Left cardiac atrium (tissue), 4 donors: ENCODE measurements around the gene DOCK2. TPM values are rescaled to one million over a fixed set of nuclear protein-coding genes. Genes with fewer than 3 reads are reported as not detected.
A peak's percentile ranks its signal among the peaks of the same experiment; 100 is the strongest.
"Not testable (repeated sequence)": the region's sequence is repeated elsewhere in the genome, so short reads cannot be mapped to it uniquely, and the experiment has no call there.

Experiments used
- ATAC-seq, 2 donors: fragments of 200-7000 bp; cut with Tn5 transposase; one replicate each; pipeline ENCODE4 v1.9.1; 2020; ENCODE audit warnings: mild to moderate bottlenecking in 2 of 2, moderate library complexity in 2 of 2
- DNase-seq: peaks from one replicate; pipeline ENCODE4 v3.0.0-alpha.2; 2020
- intact Hi-C, 2 donors: fragments of 100-400 bp; cut with DNase I; formaldehyde crosslinking; loops; one replicate each; pipeline versions ENCODE4 v1.14.1 to v1.15.1; 2022 to 2023
- total RNA-seq, 2 donors: library from RNA; stranded (reverse); fragmentation: NEBNext Ultra II Directional; extraction: Animal tissue kit (Norgen Biotek cat#: 25700); gene quantifications; one replicate each; pipeline ENCODE4 v1.2.1, GENCODE V29; 2021
- donor health status: DM: no; HTN: yes; CAD: no.
- donor health status: DM: no; HTN: yes; CAD: no; lungs with severe emphysema.
- donor health status: DM: yes; HTN: yes; CAD: no.
- donor health status: Dilated cardiomyopathy.

DOCK2 gene
- total RNA-seq, 2 donors from 2014 or later: 12.1 to 17.2 TPM

DNA sequence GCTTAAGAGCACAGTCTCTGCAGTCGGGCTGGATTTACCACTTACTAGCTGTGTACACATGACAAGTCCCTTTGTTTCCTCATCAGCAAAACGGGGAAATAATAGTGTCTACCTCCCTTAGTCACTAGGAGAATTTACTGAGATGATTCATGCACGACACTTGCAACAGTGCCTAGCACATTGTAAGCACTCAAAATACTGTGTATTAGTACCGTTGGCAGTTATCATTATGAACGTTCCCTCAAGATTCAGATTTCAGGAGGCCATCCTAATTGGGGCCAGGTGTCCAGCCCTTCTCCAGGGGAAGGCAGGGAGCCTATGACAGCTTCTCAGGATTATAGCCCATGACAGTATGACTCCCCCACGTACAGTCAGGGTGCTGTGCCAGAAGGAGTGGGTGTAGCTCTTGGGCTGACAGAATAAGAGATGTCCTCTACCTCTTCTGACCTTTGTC, 164.3 kb downstream of the DOCK2 start:
- ATAC-seq: peak in 1 of 2 donors; percentile 6
- intact Hi-C loops: no loop called here

DNA sequence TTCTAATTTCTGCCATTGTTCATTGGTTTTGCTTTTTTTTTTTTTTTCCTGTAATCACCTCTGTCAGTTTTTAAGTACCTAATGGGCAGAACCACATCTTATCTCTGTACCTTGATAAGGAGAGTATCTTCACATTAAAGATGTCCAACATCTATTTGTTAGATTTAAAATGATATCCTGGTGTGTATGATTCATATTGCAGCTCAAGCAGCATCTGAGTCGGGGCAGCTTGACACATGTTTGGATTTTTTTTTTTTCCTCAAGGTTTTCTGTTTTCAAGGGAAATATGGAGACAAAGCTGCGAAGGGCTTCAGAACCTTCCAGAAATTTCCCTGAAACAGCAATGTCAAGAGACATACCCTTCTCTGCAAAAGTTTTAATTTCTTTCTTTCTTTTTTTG, 164.7 kb downstream of the DOCK2 start:
- intact Hi-C loops: no loop called here
- ATAC-seq (no peak), DNase-seq (no peak)

More for the DNA sequence above, 164.3 kb downstream of the DOCK2 start:
- no peak for DNase-seq

DNA sequence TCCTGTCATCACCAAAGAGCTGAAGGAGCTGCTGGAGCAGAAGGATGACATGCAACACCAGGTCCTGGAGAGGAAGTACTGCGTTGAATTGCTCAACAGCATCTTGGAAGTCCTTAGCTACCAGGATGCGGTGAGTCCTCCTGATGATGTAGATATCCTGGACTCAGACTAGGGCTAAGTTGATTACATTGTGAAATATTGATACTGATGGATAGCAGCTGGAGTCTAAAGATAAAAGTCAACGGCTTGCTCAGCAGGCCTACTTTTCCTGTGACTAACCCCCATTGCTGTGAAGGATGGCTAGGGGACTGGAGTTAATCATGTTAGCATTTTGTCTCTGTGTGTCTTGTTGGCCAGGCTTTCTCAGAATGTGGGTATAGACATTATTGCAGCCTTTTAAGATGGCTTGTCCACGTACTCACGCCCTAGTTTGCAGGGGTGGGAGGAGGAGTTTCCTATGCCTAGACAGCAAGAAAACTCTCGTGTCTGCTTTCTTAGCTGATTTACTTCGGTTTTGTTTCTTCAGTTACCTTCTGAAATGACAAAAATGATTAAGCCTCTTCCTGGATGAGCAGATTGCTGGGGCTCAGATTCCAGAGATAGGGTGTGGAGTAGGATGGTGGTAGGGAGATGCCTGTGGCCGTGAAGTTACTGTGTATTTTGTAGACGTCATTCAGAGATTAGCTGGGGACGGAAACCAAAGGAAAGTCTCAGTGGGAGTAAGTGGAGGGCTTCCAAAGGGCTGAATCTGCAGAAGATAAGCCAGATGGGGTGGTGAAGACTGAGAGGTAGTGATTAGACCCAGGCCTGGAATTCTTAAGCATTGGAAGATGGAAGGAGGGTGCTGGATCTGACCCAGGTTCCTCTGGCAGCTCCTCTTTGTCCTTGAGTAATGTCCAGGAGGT, 166.3 kb downstream of the DOCK2 start:
- ATAC-seq (peak; percentile 88 to 93), DNase-seq (peak; percentile 55)
- intact Hi-C loops: no loop called here

DNA sequence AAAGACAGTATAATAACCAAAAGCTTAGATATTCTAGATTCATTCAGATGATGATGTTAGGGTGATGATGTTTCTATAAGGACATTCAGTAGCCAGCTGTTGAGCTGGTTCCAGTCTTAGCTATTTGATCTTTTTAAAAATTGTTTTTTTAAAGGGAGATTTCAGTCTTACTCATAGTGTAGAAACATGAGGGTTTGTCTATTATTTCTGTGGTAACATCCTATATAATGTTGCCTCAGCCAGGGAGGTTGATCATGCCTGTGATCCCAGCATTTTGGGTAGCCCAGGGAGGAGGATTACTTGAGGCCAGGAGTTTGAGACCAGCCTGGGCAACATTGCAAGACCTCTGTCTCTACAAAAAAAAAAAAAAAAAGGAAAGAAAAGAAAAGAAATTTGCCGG, 167.8 kb downstream of the DOCK2 start:
- intact Hi-C loops: no loop called here
- no peak for ATAC-seq
- DNase-seq: no peak

DNA sequence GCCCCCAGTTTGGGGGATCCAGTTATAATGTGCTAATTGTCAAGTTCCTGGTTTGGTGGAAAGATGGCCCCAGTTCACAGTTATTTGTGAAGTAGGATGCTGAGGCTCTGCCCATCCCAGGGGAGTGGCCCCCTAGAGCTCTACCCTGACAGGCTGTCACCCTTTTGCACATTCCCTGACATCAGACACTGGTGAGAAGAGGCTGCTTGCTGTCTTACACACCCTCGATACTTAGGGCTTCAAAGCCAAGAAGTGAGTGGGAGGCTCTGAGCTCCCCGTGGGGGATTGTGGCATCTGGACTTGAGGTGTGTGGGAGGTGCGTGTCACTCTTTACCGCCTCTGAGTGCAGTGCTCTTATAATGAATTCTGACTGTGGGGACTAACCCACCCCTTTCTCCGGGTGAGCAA, 168.5 kb downstream of the DOCK2 start:
- no peak for DNase-seq
- ATAC-seq: no peak
- intact Hi-C loops: no loop called here

DNA sequence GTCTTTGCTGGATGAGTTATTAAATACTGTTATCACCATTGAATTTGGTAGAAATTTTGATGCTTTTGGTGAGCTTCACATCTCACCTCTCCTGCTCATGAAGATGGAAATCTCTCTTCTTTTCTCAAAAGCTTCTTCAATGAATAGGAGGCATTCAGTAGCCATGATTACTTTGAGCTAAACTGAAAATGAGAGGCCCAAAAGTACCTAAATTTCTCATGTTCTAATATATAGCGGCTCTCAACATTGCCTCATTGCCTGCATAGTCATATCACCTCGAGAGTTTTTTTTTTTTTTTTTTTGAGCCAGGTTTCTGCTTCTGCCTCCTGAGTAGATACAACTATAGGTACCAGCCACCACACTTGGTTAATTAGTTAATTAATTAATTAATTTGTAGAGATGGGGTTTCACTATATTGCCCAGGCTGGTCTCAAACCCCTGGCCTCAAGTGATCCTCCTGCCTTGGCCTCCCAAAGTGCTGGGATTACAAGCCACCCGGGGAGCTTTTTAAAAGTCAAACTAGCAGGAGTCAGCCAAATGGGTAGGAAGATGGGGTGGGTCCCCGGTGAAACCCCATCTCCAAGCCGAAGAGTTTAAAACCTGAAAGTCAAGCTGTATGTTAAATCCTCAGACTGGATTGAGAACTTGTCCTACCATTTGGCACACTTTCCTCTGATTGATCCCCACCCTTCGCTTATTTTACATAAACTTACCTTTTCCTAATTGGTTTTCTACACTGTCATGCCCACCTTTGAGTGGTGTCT, 169.0 kb downstream of the DOCK2 start:
- DNase-seq (no peak), ATAC-seq (no peak)
- intact Hi-C loops: no loop called here

DNA sequence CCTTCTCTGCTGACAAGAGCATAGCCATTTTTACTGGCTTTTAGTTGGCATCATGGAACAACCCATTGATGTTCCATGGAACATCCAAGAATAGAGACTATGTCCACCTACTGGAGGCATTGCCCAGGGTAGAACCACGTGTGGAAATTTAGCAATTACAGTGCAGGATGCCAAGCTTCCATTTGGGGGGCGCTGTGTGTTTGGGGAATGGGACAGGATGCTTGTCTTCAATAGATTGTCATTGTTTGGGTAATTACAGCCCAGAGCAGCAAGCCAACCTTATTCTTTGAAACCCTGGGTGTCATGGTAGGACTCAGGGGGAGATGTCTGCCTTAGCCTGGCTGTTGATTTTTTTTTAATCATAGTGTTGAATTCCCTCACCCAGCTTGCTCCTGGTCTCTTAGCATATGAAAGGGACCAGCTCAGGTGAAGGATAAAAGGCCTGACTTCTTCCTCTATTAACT, 171.1 kb downstream of the DOCK2 start:
- intact Hi-C loops: no loop called here
- no peak for ATAC-seq
- no peak for DNase-seq

DNA sequence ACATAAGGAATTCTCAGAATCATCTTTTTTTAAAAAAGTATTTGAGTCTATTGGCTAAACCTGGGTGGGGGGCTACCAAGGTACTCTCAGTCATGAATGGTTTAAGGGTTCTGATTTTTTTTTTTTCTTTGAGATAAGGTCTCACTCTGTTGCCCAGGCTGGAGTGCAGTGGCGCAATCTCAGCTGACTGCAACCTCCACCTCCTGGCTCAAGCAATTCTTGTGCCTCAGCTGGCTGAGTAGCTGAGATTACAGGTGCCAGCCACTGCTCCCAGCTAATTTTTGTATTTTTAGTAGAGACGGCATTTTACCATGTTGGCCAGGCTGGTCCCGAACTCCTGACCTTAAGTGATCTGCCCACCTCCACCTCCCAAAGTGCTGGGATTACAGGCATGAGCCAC, 171.8 kb downstream of the DOCK2 start:
- DNase-seq, intact Hi-C loops: not testable (repeated sequence)
- ATAC-seq: peak in 1 of 2 donors; percentile 22

DNA sequence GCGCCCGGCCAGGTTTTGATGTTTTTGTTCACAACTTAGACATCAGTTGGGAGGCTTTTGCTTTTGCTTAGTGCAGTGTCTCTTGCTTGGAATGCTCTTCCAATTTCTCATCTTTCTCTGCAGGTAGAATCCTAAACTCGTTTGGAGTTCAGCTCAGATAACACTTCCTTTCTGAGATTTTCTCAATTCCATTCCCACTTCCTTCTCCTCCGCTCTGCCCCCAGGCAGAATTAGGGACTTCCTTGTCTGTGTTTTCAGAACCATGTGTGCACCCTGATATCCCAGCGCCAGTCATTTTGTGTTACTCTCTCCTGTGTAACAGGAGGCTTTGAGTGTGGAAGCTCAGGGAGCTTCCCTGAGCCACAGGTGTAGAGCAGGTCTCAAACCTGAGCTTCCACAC, 172.2 kb downstream of the DOCK2 start:
- no peak for DNase-seq
- intact Hi-C loops: no loop called here
- no peak for ATAC-seq

DNA sequence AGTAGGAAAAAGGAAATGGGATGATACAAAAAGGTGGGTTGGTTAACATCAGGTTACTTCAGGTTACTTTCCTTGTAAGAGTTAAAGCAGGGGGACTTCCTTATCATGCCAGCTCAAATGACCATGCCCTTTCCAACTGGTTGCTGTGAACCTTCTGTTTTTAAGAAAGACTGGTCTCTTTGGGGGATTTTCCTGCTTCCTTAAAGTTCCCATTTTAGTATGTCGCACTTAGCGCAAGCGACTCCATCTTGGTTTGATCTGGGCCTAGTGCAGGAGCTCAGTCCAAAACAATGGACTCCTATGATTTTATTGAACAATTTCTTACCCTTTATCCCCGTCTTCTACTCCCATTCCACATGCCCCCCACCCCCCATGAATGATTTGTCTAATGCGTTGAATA, 173.4 kb downstream of the DOCK2 start:
- ATAC-seq (no peak), DNase-seq (no peak)
- intact Hi-C loops: no loop called here

DNA sequence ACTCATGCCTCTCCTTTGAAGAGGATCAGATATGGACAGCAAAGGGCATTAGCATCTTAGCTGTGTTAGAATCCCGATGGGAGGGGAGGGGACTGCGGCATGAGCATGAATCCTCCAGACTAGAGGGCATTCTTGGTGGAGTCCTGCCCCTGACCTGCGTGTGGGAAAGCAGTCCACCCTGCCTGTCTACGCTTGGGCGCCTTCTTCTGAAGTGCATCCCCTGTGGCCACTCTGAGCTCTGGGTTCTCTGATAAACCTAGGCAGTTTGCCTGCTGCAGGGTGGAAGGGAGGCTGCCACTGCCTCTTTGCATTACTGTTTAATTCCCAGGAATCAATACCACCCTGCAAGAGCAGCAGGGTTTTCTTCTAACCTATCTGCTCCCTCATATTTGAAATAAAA, 173.9 kb downstream of the DOCK2 start:
- intact Hi-C loops: no loop called here
- ATAC-seq: no peak

DNA sequence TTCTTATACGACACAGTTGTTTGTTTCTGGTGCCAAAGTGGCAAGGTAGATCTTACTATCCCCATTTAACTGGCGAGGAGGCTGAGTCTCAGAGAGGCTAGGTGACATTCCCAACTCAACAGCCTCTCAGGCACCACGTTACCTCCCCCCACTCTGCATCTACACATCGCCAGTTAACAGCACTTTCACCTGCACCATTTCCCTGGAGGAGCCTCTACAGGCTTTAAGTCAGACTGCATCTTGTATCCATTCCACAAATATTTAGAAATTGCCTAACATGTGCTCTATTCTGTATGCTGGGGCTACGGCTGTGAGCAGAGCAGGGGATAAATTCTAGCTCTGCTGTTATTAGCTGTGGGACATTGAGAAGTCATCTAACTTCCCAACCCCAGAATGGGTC, 174.6 kb downstream of the DOCK2 start:
- ATAC-seq: no peak
- intact Hi-C loops: no loop called here
- no peak for DNase-seq

More for the DNA sequence above, 173.9 kb downstream of the DOCK2 start:
- DNase-seq: no peak

DNA sequence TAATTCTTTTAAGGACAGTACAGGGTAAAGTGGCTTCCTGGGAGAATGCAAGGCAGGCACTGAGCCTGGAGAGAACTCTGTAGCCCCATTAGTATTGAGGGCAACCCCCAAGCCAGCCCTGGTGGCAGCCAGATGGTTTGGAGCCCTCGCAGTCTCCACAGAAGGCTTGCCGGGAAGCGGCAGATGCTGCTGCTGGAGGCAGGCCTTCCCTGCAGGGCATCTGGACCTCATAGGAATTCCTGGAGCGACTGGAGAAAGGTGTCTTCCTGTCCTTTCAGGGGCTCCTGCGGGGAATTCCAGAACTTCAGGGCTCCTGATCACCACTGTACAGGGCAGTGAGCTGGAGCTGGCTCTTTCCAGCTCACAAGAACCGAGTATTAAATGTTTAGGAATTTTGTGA, 175.7 kb downstream of the DOCK2 start:
- no peak for DNase-seq
- intact Hi-C loops: no loop called here
- ATAC-seq: no peak

DNA sequence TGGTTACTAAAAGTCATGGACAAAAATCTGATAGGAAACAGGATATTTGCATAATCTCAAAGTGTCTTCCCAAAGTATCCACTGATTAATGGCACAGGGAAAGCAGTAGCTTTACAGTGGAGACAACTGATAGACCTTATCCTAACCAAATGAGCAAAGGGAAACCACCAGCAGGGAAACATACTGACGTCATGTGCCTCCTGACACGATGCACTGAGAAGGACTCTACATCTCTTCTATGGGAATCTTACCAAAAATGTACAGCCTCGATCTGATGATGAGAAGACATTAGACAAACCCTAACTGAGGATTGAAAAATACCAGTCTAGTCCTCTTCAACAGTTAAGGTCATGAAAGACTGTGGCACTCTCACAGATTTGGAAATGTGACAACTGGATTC, 177.0 kb downstream of the DOCK2 start:
- intact Hi-C loops: no loop called here
- ATAC-seq (no peak), DNase-seq (no peak)

DNA sequence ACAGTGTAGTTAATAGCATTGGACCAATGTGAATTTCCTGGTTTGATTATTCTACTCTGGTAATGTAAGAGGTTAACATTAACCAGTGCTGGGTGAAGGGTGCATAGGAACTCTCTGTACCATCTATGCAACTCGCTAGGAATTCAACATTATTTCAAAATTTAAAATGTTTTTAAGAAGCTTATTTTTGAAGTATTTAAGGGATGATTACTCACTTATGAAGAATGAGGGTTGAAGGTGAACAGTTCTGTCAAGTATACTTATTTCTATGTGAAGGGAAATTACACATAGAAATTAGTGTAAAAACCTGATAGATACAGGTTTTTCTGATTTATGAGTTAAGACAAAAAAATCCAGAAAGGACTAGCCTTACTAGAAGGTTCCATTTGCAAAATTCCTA, 177.4 kb downstream of the DOCK2 start:
- intact Hi-C loops: no loop called here
- DNase-seq: no peak
- ATAC-seq: no peak

DNA sequence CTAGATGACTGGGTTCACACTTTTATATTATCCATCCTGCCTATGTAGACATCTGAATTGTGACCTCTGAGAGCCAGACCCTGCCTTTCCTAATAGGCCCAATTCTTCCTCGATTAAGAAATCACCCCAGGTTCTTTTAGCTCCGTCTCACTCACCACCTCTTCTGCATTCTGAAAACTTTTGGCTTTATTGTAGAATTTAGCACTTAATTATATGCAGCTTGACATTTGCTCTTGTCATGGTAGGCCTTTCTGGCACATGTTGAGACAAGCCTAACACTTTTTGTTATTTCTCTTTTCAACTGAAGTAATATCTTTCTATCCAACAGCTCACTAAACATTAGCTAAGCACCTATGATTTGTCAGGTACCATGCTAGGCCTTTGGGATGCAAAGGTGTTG, 180.0 kb downstream of the DOCK2 start:
- intact Hi-C loops: no loop called here
- no peak for DNase-seq
- ATAC-seq: no peak

DNA sequence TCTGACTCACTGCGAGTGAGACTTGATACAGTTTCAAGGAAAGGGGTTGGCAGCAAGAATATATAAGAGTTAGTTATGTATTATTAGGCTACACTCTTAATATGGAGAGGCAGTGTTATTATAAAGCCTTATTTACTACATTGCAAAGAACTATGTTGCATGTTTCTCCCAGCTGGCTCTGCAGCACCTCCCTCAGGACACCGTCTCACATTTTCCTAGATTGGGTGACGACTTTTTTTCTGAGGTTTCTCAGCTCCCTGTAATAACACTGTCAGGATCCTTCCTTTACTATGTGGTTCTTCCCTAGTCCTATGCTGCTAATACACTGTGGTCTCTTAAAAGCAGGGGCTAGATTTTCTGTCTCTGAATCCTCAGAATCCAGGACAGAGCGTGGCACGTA, 189.5 kb downstream of the DOCK2 start:
- DNase-seq: no peak
- ATAC-seq: no peak
- intact Hi-C loops: no loop called here

DNA sequence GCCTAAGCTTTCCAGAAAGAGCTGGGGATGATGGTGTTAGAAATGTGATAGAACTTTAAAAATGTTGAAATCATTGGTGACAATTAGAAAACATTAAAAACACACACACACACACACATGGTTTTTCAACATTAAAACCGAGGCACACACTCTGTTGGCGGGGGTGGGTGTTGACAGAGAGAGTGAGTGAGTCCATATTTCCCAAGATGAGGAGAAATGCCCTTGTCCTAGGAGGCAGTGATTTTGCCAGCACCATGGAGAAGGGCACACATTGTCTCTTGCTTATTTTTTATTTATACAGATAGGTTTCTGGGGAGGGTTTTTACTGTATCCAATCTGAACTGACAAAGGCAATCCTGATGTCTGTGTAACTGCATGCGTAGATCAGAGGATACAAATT, 190.7 kb downstream of the DOCK2 start:
- DNase-seq (no peak), ATAC-seq (no peak)
- intact Hi-C loops: no loop called here

DNA sequence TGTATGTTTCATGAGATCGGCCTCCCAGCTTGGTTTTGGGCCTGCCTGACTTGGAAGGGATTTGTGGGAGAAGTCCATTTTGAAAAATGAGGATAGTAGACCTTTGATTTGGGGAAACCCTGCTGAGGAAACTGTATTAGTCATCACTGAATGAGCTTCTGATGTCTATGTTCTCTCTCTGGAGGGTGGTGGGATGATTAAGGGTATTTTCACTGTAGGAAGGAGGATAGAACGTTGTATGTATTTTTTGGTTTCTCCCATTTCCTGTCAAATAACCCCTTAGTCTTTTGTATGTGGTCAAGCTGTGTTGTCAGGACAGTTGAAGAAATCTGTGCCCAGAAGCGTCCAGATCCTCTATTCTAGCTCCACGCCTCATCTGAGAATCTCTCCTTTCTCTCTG, 191.3 kb downstream of the DOCK2 start:
- DNase-seq (no peak), ATAC-seq (no peak)
- intact Hi-C loops: no loop called here

DNA sequence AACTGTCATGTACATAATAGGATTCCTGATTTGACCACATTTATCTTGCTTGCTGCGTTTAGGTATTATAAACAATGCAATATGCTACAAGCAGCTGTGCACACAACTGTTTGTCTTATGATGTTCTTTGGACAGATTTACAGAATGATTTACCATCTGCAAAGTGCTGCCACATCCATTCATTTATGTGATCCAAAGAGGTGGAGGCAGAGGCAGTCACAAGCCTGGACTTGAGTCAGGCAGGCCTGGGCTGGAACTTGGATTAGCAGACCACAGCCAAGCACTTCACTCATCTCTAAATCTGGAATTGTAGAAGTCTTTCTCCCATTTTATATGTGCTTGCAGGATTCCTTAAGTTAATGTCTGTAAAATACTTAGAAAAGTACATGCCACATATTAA, 194.3 kb downstream of the DOCK2 start:
- no peak for DNase-seq
- no peak for ATAC-seq
- intact Hi-C loops: no loop called here
